B cell (primary cell): ENCODE measurements around the gene PCNX3. TPM values are rescaled to one million over a fixed set of nuclear protein-coding genes. Genes with fewer than 3 reads are reported as not detected.

Source experiments
- ATAC-seq: fragments of 200-7000 bp; cut with Tn5 transposase; one replicate; pipeline ENCODE4 v1.10.0; 2021; ENCODE audit warnings: low read depth, mild to moderate bottlenecking, moderate number of reproducible peaks, moderate library complexity
- CTCF ChIA-PET: fragments of 350-600 bp; sonication (Branson Sonifier 250); formaldehyde crosslinking; loops from one replicate; lab custom pipeline; 2021; ENCODE audit warnings: antibody characterized with exemption, inconsistent platforms; lab: Charles Lee
- POLR2A ChIA-PET: fragments of 350-600 bp; sonication (Branson Sonifier 250); formaldehyde crosslinking; loops from one replicate; lab custom pipeline; 2021; ENCODE audit warnings: antibody characterized with exemption; lab: Charles Lee
- DNase-seq: peaks from one replicate; pipeline ENCODE4 v3.0.0; 2013
- H2AFZ ChIP-seq: 2 replicates; pipeline ENCODE4 v1.6.1; 2012; ENCODE audit warnings: mild to moderate bottlenecking, low read depth, low read length; ENCODE audit not compliant: insufficient read depth, poor library complexity, severe bottlenecking
- H3K27ac ChIP-seq, 2 donors: 1 replicate in 1 of 2; 2 replicates in 1 of 2; pipeline ENCODE4 v1.5.1; 2012 to 2013; ENCODE audit warnings: low read length in 2 of 2, mild to moderate bottlenecking in 2 of 2, moderate library complexity in 1 of 2
- H3K27me3 ChIP-seq, 4 experiments: fragments of 200-600 bp in 1 of 4; sonication (generic) in 1 of 4; replicated peaks in 1 of 4; 1 replicate in 2 of 4; 2 replicates in 2 of 4; pipeline versions ENCODE4 v1.6.1 to v1.7.0; 2013 to 2016; ENCODE audit warnings: low read length in 3 of 4, mild to moderate bottlenecking in 2 of 4, mixed read lengths in 1 of 4, moderate library complexity in 1 of 4; ENCODE audit not compliant: insufficient read depth in 4 of 4, control insufficient read depth in 3 of 4; ENCODE audit errors: control extremely low read depth in 1 of 4
- H3K36me3 ChIP-seq, 2 experiments: replicated peaks in 1 of 2; 1 replicate in 1 of 2; 2 replicates in 1 of 2; pipeline versions ENCODE4 v1.6.1 to v1.7.1; 2013; ENCODE audit warnings: low read length in 1 of 2; ENCODE audit not compliant: insufficient read depth in 2 of 2, control insufficient read depth in 1 of 2; ENCODE audit errors: control extremely low read depth in 1 of 2, extremely low read depth in 1 of 2
- H3K4me1 ChIP-seq, 2 donors: fragments of 200-600 bp in 1 of 2; sonication (generic) in 1 of 2; 1 replicate in 1 of 2; 2 replicates in 1 of 2; pipeline versions ENCODE4 v1.5.1 to v1.6.1; 2013 to 2017; ENCODE audit warnings: low read length in 2 of 2; ENCODE audit not compliant: control insufficient read depth in 2 of 2, insufficient read depth in 2 of 2
- H3K4me2 ChIP-seq: replicated peaks from 2 replicates; pipeline ENCODE3; 2012; ENCODE audit warnings: mild to moderate bottlenecking, low read depth, low read length; ENCODE audit not compliant: poor library complexity, severe bottlenecking
- H3K4me3 ChIP-seq, 5 experiments: fragments of 200-600 bp in 1 of 5; sonication (generic) in 1 of 5; 1 replicate in 3 of 5; 2 replicates in 2 of 5; pipeline versions ENCODE4 v1.5.1 to v1.7.0; 2011 to 2016; ENCODE audit warnings: low read length in 4 of 5, mild to moderate bottlenecking in 4 of 5, low read depth in 2 of 5, control low read depth in 1 of 5, moderate library complexity in 1 of 5; ENCODE audit not compliant: insufficient read depth in 1 of 5; ENCODE audit errors: control extremely low read depth in 1 of 5, extremely low read depth in 1 of 5
- H3K79me2 ChIP-seq: fragments of 200-600 bp; sonication (generic); one replicate; pipeline ENCODE4 v1.6.0; 2016; ENCODE audit warnings: low read length; ENCODE audit not compliant: control insufficient read depth, insufficient read depth
- H3K9ac ChIP-seq: fragments of 200-600 bp; sonication (generic); 2 replicates; pipeline ENCODE4 v1.6.1; 2017; ENCODE audit warnings: mild to moderate bottlenecking, low read length, moderate library complexity
- H3K9me3 ChIP-seq, 3 donors: one replicate each; pipeline versions ENCODE4 v1.6.1 to v1.7.1; 2013; ENCODE audit warnings: low read length in 2 of 3; ENCODE audit not compliant: control insufficient read depth in 2 of 3, insufficient read depth in 1 of 3; ENCODE audit errors: control extremely low read depth in 1 of 3
- H4K20me1 ChIP-seq: 2 replicates; pipeline ENCODE4 v1.6.0; 2012; ENCODE audit warnings: mild to moderate bottlenecking, low read length; ENCODE audit not compliant: insufficient read depth, control insufficient read depth, poor library complexity, severe bottlenecking
- H3K27ac Mint-ChIP-seq: one replicate; pipeline ENCODE4 v1.8.0; 2021; ENCODE audit warnings: mixed read lengths
- H3K27me3 Mint-ChIP-seq: one replicate; pipeline ENCODE4 v1.8.0; 2021; ENCODE audit warnings: mixed read lengths
- H3K4me1 Mint-ChIP-seq: one replicate; pipeline ENCODE4 v1.8.0; 2021; ENCODE audit warnings: mixed read lengths
- H3K4me3 Mint-ChIP-seq: one replicate; pipeline ENCODE4 v1.8.0; 2021; ENCODE audit warnings: mixed read lengths
- H3K9me3 Mint-ChIP-seq: one replicate; pipeline ENCODE4 v1.8.0; 2022; ENCODE audit warnings: mixed read lengths; ENCODE audit not compliant: insufficient read depth
- CTCF ChIP-seq: fragments of 200-600 bp; IDR thresholded peaks from one replicate; pipeline ENCODE4 v1.8.0; 2022; ENCODE audit warnings: antibody characterized with exemption, mild to moderate bottlenecking
- EZH2 ChIP-seq: IDR thresholded peaks from 2 replicates; pipeline ENCODE4 v1.6.1; 2012; ENCODE audit warnings: borderline replicate concordance, low read depth, mild to moderate bottlenecking, moderate library complexity, low read length; ENCODE audit not compliant: insufficient read depth, poor library complexity, severe bottlenecking
- WGBS: methylation state at CpG from one replicate; pipeline ENCODE4 v1.1.5; 2013; ENCODE audit warnings: missing lambda C conversion rate; ENCODE audit not compliant: insufficient coverage; 5-methylcytosine and 5-hydroxymethylcytosine counted together
- intact Hi-C: fragments of 100-400 bp; cut with micrococcal nuclease; formaldehyde crosslinking; loops from one replicate; pipeline ENCODE4 v1.10.0; 2022
- polyA plus RNA-seq: library from polyadenylated mRNA; depleted of rRNA; stranded (reverse); fragments of >200 nt; gene quantifications from 2 replicates; pipeline ENCODE4 v1.2.3, GENCODE V29; 2012
- total RNA-seq, 2 donors: library from RNA; stranded (reverse); fragments of 120-200 nt in 1 of 2; gene quantifications; 1 replicate in 1 of 2; 2 replicates in 1 of 2; pipeline versions ENCODE4 v1.2.3 to v1.2.4, GENCODE V29; 2013 to 2022

The PCNX3 gene
- total and polyA plus RNA-seq, 2 donors (not counting 1 experiment from before 2014, with no cell fraction given) = 61.5 to 62.8 TPM

GRCh38 chr11:65617136-65617850 is 1.7 kb downstream of the PCNX3 start:
- Histone ChIP-seq H3K4me1 (peaks cover 20 to 28% of the 10 kb centered on the region in 2 donors), H3K79me2 (peaks cover 79% of the 10 kb centered on the region), H3K36me3 (peaks cover 0 to 50% of the 10 kb centered on the region in 2 experiments), H3K9ac (peak overlapping the region; percentile 92), H3K4me3 (peak overlapping the region in 1 of 5 experiments; percentile 10), H3K4me2 (peak overlapping the region; percentile 84), H4K20me1 (peaks cover 47% of the 10 kb centered on the region), H3K27ac (peak overlapping the region in 1 of 2 donors; percentile 89), H3K27me3 (no peaks in the 10 kb centered on the region), H3K9me3 (no peaks in the 10 kb centered on the region), H2AFZ (no peak overlapping the region)
- H3K27me3 Mint-ChIP-seq = no peaks in the 10 kb centered on the region
- POLR2A ChIA-PET = interaction anchor here (0.6 to 1.1 kb wide), 4 partner anchors 21 to 94 kb away, joined by 3 to 9 read pairs (median 4); no protein-coding TSS in a partner anchor
- WGBS = 96% methylated on average over 17 of the region's 17 CpGs
- TF ChIP-seq CTCF = no peak
- no peak for TF ChIP-seq EZH2
- DNase-seq = no peak
- peak overlapping the region; percentile 94 for H3K27ac Mint-ChIP-seq
- intact Hi-C loops = loop anchor here (5.0 to 10.0 kb wide), 2 partner anchors 485 to 502 kb away; partner anchors contain the start of genes SYVN1, TM7SF2 and ZNHIT2
- peak overlapping the region; percentile 94 for H3K4me3 Mint-ChIP-seq
- CTCF ChIA-PET = interaction anchor here (1.4 to 1.6 kb wide), 4 partner anchors 9 to 243 kb away, joined by 3 to 8 read pairs (median 4); partner anchors contain the start of gene MUS81
- peaks cover 36% of the 10 kb centered on the region for H3K4me1 Mint-ChIP-seq
- no peak for ATAC-seq
- H3K9me3 Mint-ChIP-seq = no peaks in the 10 kb centered on the region
